HL-60 (cell line): ENCODE data around the gene PLK2.

Experiments
- DNase-seq, 2 experiments: peaks; one replicate each; pipeline ENCODE4 v3.0.0-alpha.2; 2010 to 2020; ENCODE audit warnings: low read depth in 1 of 2, low spot score in 1 of 2
- H3K27ac ChIP-seq: fragments of 250-450 bp; sonication (Bioruptor Pico); replicated peaks from 2 replicates; pipeline ENCODE4 v1.5.1; 2020; ENCODE audit warnings: mild to moderate bottlenecking, moderate library complexity
- H3K27me3 ChIP-seq: fragments of 250-450 bp; sonication (Bioruptor Pico); 2 replicates; pipeline ENCODE4 v1.5.1; 2021; ENCODE audit warnings: mild to moderate bottlenecking, moderate library complexity; ENCODE audit not compliant: insufficient read depth, poor library complexity, severe bottlenecking
- H3K4me3 ChIP-seq: replicated peaks from 2 replicates; pipeline ENCODE4 v1.5.1; 2011; ENCODE audit warnings: mild to moderate bottlenecking, control low read depth, low read length; ENCODE audit not compliant: insufficient read depth
- CTCF ChIP-seq: IDR thresholded peaks from one replicate; pipeline ENCODE4 v1.5.1; 2011; ENCODE audit warnings: low read length, control low read depth, inconsistent platforms; ENCODE audit not compliant: insufficient read depth
- GABPA ChIP-seq: IDR thresholded peaks from 2 replicates; pipeline ENCODE4 v1.6.1; 2012; ENCODE audit warnings: low read depth
- POLR2AphosphoS5 ChIP-seq: IDR thresholded peaks from 2 replicates; pipeline ENCODE4 v1.6.1; 2012; ENCODE audit warnings: low read depth
- REST ChIP-seq: IDR thresholded peaks from 2 replicates; pipeline ENCODE4 v1.6.1; 2012; ENCODE audit warnings: low read depth; ENCODE audit not compliant: insufficient replicate concordance
- SPI1 ChIP-seq: IDR thresholded peaks from 2 replicates; pipeline ENCODE4 v1.6.1; 2012; ENCODE audit warnings: low read depth, mild to moderate bottlenecking, borderline replicate concordance

Gene PLK2

DNA sequence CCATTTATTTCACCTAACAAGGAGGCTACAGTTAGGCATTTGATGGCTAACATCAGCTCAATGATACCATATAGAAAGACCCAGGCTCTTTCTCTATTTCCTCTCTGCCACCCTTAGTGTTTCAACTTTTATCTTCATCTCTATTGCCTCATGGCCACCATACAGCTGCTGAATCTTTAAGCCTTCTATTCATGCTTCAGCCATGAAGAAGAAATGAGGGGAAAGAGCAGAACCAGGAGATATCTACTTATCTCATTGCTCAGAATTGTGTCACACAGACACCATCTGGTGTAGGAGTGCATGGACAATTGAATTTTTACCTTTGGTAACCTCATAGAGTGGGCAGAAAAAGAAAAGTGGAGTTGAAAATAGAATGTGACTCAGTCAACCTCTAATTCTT is 38.0 kb upstream of the PLK2 start:
- DNase-seq = no peak
- H3K27ac ChIP-seq = peak overlapping the region; percentile 35
- H3K4me3 ChIP-seq = no peak overlapping the region
- no peak for TF ChIP-seq REST
- no peak for TF ChIP-seq POLR2AphosphoS5
- no peak for TF ChIP-seq SPI1
- TF ChIP-seq CTCF = no peak
- no peak for TF ChIP-seq GABPA
- no peaks in the 10 kb centered on the region for H3K27me3 ChIP-seq

- no peak for TF ChIP-seq POLR2AphosphoS5
- TF ChIP-seq REST = no peak
- TF ChIP-seq CTCF = no peak
- TF ChIP-seq GABPA = no peak
- no peak for TF ChIP-seq SPI1
- Histone ChIP-seq H3K27ac (no peak overlapping the region), H3K27me3 (no peaks in the 10 kb centered on the region), H3K4me3 (no peak overlapping the region)
- DNase-seq = no peak
Measured at GRCh38 chr5:58497386-58497785, 37.5 kb upstream of the PLK2 start.

- TF ChIP-seq GABPA (no peak), CTCF (no peak)
- Histone ChIP-seq H3K4me3 (no peak overlapping the region), H3K27me3 (no peaks in the 10 kb centered on the region), H3K27ac (no peak overlapping the region)
- DNase-seq = no peak
Measured at GRCh38 chr5:58496488-58496887, 36.6 kb upstream of the PLK2 start.

GRCh38 chr5:58493141-58493540 is 33.3 kb upstream of the PLK2 start:
- H3K27ac ChIP-seq = peak overlapping the region; percentile 92
- H3K4me3 ChIP-seq = peak overlapping the region; percentile 40
- DNase-seq = no peak
- no peaks in the 10 kb centered on the region for H3K27me3 ChIP-seq
- no peak for TF ChIP-seq REST
- TF ChIP-seq SPI1 = peak; percentile 69
